Measurements from ENCODE around the gene CDR2L.

CDR2L gene

GRCh38 chr17:74951680-74952421, 35.6 kb upstream of the CDR2L start:
- no peak for TF ChIP-seq CTCF (IDR thresholded peaks at IDR 0.05; ENCODE audit: low read depth, low read length)
- TF ChIP-seq MAX (IDR thresholded peaks at IDR 0.05; ENCODE audit: low read depth, low read length), result no peak
- no peak for TF ChIP-seq MYC (IDR thresholded peaks at IDR 0.05; ENCODE audit: low read depth, low read length)
- no peak for TF ChIP-seq POLR2A (IDR thresholded peaks at IDR 0.05; ENCODE audit: extremely low read depth, insufficient read length)
- DNase-seq (ENCODE audit: low read depth), result no peak

GRCh38 chr17:74952431-74953133, 34.9 kb upstream of the CDR2L start:
- no peak for TF ChIP-seq MYC (IDR thresholded peaks at IDR 0.05; ENCODE audit: low read depth, low read length)
- no peak for TF ChIP-seq POLR2A (IDR thresholded peaks at IDR 0.05; ENCODE audit: extremely low read depth, insufficient read length)
- TF ChIP-seq CTCF (IDR thresholded peaks at IDR 0.05; ENCODE audit: low read depth, low read length), result no peak
- TF ChIP-seq MAX (IDR thresholded peaks at IDR 0.05; ENCODE audit: low read depth, low read length), result no peak
- no peak overlapping the region for H3K4me3 ChIP-seq (ENCODE audit: low read depth, low read length)
- no peak for DNase-seq (ENCODE audit: low read depth)

More at GRCh38 chr17:74951680-74952421, 35.6 kb upstream of the CDR2L start:
- no peak overlapping the region for H3K4me3 ChIP-seq (ENCODE audit: low read depth, low read length)

GRCh38 chr17:74953134-74953687, 34.2 kb upstream of the CDR2L start:
- TF ChIP-seq POLR2A (IDR thresholded peaks at IDR 0.05; ENCODE audit: extremely low read depth, insufficient read length) (no peak), CTCF (IDR thresholded peaks at IDR 0.05; ENCODE audit: low read depth, low read length) (no peak), MYC (IDR thresholded peaks at IDR 0.05; ENCODE audit: low read depth, low read length) (no peak), MAX (IDR thresholded peaks at IDR 0.05; ENCODE audit: low read depth, low read length) (no peak)
- no peak for DNase-seq (ENCODE audit: low read depth)

GRCh38 chr17:74954115-74954514, 33.3 kb upstream of the CDR2L start:
- H3K4me3 ChIP-seq (ENCODE audit: low read depth, low read length), result no peak overlapping the region
- DNase-seq (ENCODE audit: low read depth), result no peak
- TF ChIP-seq CTCF (IDR thresholded peaks at IDR 0.05; ENCODE audit: low read depth, low read length) (no peak), POLR2A (IDR thresholded peaks at IDR 0.05; ENCODE audit: extremely low read depth, insufficient read length) (no peak), MAX (IDR thresholded peaks at IDR 0.05; ENCODE audit: low read depth, low read length) (no peak), MYC (IDR thresholded peaks at IDR 0.05; ENCODE audit: low read depth, low read length) (no peak)

More at GRCh38 chr17:74953134-74953687, 34.2 kb upstream of the CDR2L start:
- H3K4me3 ChIP-seq (ENCODE audit: low read depth, low read length), result no peak overlapping the region

GRCh38 chr17:74954665-74955421, 32.6 kb upstream of the CDR2L start:
- TF ChIP-seq MYC (IDR thresholded peaks at IDR 0.05; ENCODE audit: low read depth, low read length), result no peak
- no peak overlapping the region for H3K4me3 ChIP-seq (ENCODE audit: low read depth, low read length)
- peak; percentile 51 for DNase-seq (ENCODE audit: low read depth)
